ENCODE measurements around the gene ITPR1.
"Not testable (repeated sequence)": the region's sequence is repeated elsewhere in the genome, so short reads cannot be mapped to it uniquely, and the experiment has no call there.

ITPR1 gene

DNA sequence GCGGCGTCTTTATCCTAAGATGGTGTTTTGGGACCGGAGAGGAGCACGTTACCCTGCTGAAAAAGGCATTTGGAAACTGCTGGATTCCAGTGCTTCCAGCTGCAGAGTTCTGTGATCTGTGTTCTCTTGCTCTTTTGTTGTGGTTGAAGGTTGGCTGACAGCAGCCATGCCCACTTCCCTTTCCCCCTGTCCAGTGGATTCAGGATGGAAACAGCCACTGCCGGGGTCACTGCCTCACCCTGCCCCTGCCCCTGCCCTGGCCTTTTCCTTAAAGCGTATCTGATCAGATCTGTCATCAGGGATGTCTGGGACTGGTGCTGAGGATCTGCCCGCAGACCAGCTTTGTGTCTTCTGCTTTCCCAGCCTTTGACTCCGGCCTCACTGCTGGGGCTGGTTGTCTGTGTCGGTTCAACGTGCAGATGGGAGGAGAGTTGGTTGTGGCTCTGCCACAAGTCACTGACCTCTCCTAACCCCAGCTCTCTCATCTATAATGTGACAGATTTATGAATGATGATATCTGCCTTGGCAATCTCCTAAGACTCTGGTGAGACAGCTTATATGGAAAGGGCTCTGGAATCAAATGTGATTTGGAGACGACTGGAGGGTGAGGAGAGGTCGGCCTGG lies 266.7 kb downstream of the ITPR1 start:
- peak; percentile 77 for ATAC-seq
- TF ChIP-seq ISL1 (CRISPR knock-in tag; IDR thresholded peaks at IDR 0.05) (peak; percentile 43; the same call in 1 of the 2 replicates), ZNF8 (CRISPR knock-in tag; IDR thresholded peaks at IDR 0.05) (no peak)

DNA sequence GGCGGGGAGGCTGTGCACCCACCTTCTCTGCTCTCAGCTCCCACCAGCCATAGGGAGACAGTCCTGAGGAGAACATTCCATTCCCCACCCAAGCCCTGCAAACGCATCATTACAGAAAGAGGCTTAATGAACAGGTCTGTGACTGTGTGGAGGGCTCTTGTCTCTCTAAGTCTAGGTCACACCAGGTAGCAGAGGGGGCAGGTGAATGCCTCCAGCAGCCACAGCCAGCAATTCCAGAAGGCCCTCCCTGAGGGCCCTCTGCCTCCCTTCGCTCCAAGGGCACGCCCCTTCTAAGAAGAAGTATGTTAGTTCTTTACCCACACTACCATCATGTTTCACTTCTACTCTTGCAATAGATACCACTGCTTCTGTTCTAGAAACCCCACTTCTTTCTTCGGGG lies 268.6 kb downstream of the ITPR1 start:
- TF ChIP-seq, protein P1, sequence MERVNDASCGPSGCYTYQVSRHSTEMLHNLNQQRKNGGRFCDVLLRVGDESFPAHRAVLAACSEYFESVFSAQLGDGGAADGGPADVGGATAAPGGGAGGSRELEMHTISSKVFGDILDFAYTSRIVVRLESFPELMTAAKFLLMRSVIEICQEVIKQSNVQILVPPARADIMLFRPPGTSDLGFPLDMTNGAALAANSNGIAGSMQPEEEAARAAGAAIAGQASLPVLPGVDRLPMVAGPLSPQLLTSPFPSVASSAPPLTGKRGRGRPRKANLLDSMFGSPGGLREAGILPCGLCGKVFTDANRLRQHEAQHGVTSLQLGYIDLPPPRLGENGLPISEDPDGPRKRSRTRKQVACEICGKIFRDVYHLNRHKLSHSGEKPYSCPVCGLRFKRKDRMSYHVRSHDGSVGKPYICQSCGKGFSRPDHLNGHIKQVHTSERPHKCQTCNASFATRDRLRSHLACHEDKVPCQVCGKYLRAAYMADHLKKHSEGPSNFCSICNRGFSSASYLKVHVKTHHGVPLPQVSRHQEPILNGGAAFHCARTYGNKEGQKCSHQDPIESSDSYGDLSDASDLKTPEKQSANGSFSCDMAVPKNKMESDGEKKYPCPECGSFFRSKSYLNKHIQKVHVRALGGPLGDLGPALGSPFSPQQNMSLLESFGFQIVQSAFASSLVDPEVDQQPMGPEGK (CRISPR knock-in tag; IDR thresholded peaks at IDR 0.05; ENCODE audit: borderline replicate concordance), result no peak
- TF ChIP-seq, protein P2, sequence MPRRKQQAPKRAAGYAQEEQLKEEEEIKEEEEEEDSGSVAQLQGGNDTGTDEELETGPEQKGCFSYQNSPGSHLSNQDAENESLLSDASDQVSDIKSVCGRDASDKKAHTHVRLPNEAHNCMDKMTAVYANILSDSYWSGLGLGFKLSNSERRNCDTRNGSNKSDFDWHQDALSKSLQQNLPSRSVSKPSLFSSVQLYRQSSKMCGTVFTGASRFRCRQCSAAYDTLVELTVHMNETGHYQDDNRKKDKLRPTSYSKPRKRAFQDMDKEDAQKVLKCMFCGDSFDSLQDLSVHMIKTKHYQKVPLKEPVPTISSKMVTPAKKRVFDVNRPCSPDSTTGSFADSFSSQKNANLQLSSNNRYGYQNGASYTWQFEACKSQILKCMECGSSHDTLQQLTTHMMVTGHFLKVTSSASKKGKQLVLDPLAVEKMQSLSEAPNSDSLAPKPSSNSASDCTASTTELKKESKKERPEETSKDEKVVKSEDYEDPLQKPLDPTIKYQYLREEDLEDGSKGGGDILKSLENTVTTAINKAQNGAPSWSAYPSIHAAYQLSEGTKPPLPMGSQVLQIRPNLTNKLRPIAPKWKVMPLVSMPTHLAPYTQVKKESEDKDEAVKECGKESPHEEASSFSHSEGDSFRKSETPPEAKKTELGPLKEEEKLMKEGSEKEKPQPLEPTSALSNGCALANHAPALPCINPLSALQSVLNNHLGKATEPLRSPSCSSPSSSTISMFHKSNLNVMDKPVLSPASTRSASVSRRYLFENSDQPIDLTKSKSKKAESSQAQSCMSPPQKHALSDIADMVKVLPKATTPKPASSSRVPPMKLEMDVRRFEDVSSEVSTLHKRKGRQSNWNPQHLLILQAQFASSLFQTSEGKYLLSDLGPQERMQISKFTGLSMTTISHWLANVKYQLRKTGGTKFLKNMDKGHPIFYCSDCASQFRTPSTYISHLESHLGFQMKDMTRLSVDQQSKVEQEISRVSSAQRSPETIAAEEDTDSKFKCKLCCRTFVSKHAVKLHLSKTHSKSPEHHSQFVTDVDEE (CRISPR knock-in tag; IDR thresholded peaks at IDR 0.05), result no peak
- no peak for ATAC-seq

DNA sequence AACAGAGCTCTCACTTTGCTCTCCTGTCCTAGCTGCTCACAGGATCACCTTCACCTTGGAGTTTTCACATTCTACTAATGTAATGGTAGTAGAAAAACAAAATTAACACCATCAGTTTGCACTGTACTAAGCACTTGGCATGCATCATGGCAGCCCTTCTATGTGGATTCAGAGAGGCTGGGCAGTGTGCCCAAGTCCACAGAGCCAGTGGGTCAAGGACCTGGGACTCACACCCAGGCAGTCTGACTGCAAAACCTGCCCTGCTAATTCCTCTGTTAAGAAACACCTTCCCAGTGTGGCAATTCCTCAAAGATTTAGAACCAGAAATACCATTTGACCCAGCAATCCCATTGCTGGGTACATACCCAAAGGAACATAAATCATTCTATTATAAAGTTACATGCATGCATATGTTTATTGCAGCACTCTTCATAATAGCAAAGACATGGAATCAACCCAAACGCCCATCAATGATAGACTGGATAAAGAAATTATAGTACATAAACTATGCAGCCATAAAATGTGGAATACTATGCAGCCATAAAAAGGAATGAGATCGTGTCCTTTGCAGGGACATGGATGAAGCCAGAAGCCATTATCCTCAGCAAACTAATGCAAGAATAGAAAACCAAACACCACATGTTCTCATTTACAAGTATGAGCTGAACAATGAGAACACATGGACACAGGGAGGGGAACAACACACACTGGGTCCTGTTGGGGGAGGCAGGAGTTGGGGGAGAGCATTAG lies 269.5 kb downstream of the ITPR1 start:
- not testable (repeated sequence) for ATAC-seq

DNA sequence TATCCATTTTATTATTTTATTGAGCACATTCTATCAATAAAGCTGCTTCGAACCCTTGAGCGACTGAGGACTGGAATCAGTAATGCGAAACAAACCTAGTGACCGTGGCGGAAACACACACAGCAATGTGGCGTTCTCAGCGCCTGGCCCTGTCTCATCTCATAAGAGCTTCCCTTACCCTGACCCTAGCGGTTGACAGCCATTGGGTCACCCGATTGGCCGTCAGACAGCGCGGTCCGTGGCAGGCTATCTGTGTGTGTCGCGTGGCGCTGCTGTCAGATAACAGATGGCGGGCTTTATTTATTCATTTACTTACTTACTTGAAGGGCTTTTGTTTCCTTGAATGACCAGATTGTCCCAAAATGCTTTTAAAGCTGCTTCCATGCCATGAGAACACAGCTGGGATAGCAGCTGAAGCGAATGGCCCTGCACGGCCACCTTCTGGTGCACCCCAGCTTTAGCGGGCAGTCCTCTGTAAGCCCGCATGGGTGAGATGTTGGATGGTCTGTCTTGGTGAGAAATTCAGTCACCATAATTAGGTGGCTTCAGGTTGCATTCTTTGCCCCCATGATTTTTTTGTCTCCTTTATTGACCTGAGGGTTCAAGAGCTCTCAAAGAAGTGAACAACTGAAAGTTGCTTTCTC lies 270.6 kb downstream of the ITPR1 start:
- TF ChIP-seq, protein P3, sequence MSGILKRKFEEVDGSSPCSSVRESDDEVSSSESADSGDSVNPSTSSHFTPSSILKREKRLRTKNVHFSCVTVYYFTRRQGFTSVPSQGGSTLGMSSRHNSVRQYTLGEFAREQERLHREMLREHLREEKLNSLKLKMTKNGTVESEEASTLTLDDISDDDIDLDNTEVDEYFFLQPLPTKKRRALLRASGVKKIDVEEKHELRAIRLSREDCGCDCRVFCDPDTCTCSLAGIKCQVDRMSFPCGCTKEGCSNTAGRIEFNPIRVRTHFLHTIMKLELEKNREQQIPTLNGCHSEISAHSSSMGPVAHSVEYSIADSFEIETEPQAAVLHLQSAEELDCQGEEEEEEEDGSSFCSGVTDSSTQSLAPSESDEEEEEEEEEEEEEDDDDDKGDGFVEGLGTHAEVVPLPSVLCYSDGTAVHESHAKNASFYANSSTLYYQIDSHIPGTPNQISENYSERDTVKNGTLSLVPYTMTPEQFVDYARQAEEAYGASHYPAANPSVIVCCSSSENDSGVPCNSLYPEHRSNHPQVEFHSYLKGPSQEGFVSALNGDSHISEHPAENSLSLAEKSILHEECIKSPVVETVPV (CRISPR knock-in tag; IDR thresholded peaks at IDR 0.05), result no peak
- TF ChIP-seq, protein P4, sequence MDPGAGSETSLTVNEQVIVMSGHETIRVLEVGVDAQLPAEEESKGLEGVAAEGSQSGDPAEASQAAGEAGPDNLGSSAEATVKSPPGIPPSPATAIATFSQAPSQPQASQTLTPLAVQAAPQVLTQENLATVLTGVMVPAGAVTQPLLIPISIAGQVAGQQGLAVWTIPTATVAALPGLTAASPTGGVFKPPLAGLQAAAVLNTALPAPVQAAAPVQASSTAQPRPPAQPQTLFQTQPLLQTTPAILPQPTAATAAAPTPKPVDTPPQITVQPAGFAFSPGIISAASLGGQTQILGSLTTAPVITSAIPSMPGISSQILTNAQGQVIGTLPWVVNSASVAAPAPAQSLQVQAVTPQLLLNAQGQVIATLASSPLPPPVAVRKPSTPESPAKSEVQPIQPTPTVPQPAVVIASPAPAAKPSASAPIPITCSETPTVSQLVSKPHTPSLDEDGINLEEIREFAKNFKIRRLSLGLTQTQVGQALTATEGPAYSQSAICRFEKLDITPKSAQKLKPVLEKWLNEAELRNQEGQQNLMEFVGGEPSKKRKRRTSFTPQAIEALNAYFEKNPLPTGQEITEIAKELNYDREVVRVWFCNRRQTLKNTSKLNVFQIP (CRISPR knock-in tag; IDR thresholded peaks at IDR 0.05; ENCODE audit: borderline replicate concordance, low read depth), result no peak
- TF ChIP-seq ZNF565 (CRISPR knock-in tag; conservative IDR thresholded peaks at IDR 0.05; ENCODE audit: low read depth), result no peak
- no peak for TF ChIP-seq ISL1 (CRISPR knock-in tag; IDR thresholded peaks at IDR 0.05)
- TF ChIP-seq, protein P1 (CRISPR knock-in tag; IDR thresholded peaks at IDR 0.05; ENCODE audit: borderline replicate concordance), result no peak
- no peak for TF ChIP-seq ARNTL (CRISPR knock-in tag; IDR thresholded peaks at IDR 0.05; ENCODE audit: borderline replicate concordance, low read depth)
- TF ChIP-seq ESRRG (CRISPR knock-in tag; IDR thresholded peaks at IDR 0.05), result no peak
- no peak for TF ChIP-seq TCF4 (CRISPR knock-in tag; IDR thresholded peaks at IDR 0.05; ENCODE audit: borderline replicate concordance)
- no peak for TF ChIP-seq PPARA (CRISPR knock-in tag; IDR thresholded peaks at IDR 0.05; ENCODE audit: borderline replicate concordance)
- no peak for TF ChIP-seq ZNF70 (CRISPR knock-in tag; IDR thresholded peaks at IDR 0.05)
- TF ChIP-seq TOX (CRISPR knock-in tag; IDR thresholded peaks at IDR 0.05; ENCODE audit: borderline replicate concordance), result no peak
- TF ChIP-seq ZFP3 (CRISPR knock-in tag; IDR thresholded peaks at IDR 0.05), result no peak
- TF ChIP-seq, protein P2 (CRISPR knock-in tag; IDR thresholded peaks at IDR 0.05), result no peak
- TF ChIP-seq, protein P5, sequence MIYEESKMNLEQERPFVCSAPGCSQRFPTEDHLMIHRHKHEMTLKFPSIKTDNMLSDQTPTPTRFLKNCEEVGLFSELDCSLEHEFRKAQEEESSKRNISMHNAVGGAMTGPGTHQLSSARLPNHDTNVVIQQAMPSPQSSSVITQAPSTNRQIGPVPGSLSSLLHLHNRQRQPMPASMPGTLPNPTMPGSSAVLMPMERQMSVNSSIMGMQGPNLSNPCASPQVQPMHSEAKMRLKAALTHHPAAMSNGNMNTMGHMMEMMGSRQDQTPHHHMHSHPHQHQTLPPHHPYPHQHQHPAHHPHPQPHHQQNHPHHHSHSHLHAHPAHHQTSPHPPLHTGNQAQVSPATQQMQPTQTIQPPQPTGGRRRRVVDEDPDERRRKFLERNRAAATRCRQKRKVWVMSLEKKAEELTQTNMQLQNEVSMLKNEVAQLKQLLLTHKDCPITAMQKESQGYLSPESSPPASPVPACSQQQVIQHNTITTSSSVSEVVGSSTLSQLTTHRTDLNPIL (CRISPR knock-in tag; IDR thresholded peaks at IDR 0.05; ENCODE audit: low read depth), result no peak
- no peak for TF ChIP-seq CSDC2 (CRISPR knock-in tag; IDR thresholded peaks at IDR 0.05)
- no peak for TF ChIP-seq SNAI2 (CRISPR knock-in tag; IDR thresholded peaks at IDR 0.05)
- TF ChIP-seq ZC3H10 (CRISPR knock-in tag; IDR thresholded peaks at IDR 0.05), result no peak
- TF ChIP-seq BACH2 (CRISPR knock-in tag; IDR thresholded peaks at IDR 0.05; ENCODE audit: borderline replicate concordance), result no peak
- TF ChIP-seq GLIS3 (CRISPR knock-in tag; IDR thresholded peaks at IDR 0.05), result no peak

More for the DNA sequence above, 270.6 kb downstream of the ITPR1 start:
- no peak for ATAC-seq

Data from SK-N-SH treated with all-trans-retinoic acid at 6 μM for 48 hours (cell line).